GM12801 (cell line): ENCODE measurements around the gene KDSR.

Experiments used
- TF ChIP-seq, protein P1 (sequence below): IDR thresholded peaks from one replicate; pipeline ENCODE4 v1.5.1; 2011; ENCODE audit warnings: control low read depth; ENCODE audit not compliant: insufficient read length; ENCODE audit errors: extremely low read depth

Gene KDSR

DNA sequence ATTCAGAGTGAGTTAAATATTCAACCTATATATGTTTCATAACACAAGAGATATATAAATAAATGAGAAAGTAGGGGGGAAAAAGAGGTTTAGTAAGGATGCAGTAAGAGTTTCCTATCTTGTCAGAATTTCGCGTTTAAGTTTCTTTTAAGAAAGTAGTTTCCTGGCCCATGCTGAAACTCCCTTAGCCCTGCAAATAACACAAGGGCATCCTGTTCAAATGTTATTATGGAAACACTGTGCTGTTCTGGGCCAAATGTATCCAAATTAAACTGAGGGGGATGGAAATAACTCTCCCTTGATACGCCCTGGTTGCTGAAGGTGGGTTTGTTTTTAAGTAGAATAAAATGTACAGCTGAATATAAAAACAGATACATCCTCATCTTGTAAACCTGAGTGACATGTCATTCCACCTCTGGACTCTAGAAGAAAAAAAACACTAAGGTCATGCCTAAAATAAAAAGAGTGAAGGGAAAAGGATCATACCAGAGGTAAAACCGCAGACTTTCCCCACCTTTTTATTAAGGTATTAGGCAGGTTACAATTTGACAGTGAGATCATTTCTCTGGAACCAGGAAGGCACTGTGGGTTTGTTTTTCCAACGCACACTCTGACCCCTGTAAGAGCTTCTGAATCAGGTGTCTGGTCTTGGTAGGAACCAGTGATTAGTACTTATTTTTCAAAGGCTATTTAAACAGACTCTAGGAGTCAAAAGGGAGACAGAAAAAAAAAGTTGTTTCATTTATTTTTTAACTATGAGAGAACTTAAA is 64.2 kb downstream of the KDSR start:
- TF ChIP-seq, protein P1, sequence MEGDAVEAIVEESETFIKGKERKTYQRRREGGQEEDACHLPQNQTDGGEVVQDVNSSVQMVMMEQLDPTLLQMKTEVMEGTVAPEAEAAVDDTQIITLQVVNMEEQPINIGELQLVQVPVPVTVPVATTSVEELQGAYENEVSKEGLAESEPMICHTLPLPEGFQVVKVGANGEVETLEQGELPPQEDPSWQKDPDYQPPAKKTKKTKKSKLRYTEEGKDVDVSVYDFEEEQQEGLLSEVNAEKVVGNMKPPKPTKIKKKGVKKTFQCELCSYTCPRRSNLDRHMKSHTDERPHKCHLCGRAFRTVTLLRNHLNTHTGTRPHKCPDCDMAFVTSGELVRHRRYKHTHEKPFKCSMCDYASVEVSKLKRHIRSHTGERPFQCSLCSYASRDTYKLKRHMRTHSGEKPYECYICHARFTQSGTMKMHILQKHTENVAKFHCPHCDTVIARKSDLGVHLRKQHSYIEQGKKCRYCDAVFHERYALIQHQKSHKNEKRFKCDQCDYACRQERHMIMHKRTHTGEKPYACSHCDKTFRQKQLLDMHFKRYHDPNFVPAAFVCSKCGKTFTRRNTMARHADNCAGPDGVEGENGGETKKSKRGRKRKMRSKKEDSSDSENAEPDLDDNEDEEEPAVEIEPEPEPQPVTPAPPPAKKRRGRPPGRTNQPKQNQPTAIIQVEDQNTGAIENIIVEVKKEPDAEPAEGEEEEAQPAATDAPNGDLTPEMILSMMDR, result no peak

DNA sequence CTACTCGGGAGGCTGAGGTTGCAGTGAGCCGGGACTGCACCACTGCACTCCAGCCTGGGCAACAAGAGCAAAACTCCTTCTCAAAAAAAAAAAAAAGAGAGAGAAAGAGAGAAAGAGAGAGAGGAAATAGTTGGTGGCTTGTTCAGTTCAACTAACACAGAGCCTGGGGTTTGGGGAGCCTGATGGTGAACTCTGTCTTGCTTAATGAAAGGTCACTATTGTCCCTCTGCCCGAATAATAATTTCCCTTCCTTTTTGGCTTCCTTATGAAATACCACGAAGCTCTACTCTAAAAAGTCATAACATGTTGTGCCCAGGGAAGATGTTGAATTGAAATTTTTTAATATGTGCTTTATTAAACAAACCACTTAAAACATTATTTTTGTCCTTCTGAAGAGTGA is 64.8 kb downstream of the KDSR start:
- TF ChIP-seq, protein P1, result no peak

GRCh38 chr18:63301434-63301833 is 65.6 kb downstream of the KDSR start:
- TF ChIP-seq, protein P1, result no peak

DNA sequence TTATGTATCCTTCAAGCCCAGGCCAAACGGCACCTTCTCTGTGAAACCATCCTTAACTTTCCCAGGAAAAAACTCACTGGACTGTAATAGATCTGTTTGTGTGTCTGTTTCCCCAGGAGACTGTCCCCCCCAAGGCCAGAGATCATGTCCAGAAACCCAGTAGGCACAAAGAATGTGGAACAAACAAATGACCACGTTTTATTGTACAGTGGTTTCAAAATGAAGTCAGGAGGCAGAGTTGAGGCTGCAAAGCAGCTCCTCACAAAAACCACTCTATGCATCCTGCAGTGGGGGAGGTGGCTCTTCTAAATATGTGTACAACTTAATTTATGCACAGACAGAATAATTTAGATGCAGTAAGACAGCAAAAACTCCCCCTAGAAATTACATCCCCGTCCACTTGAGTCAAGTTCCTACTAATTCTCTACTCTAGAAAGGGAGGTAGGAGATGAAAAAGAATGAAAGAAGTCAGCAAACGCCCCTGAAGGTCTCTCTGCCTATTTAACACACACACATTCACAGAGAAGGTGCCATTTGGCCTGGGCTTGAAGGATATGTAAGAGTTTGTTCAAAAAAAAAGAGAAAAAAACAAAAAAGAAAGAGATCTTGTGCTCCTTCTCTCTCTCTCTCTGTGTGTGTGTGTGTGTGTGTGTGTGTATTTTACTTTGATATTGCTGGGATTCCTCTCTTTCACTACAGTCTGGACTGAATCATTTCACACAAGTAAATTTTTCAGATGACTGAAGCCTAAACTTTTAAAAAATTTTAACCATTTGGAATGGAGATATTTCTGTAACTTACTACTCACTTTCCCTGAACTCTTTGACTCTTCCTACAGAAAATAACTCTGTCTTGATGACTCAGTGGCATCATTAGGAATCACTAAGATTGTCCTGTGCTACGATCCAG is 66.9 kb downstream of the KDSR start:
- TF ChIP-seq, protein P1, result no peak

GRCh38 chr18:63298400-63299365 is 68.3 kb downstream of the KDSR start:
- TF ChIP-seq, protein P1, result no peak

- TF ChIP-seq, protein P1, result no peak
Measured at GRCh38 chr18:63297687-63298399, 69.2 kb downstream of the KDSR start.
